BJ (cell line): ENCODE results near the gene NPIPA8. TPM values are rescaled to one million over a fixed set of nuclear protein-coding genes. Genes with fewer than 3 reads are reported as not detected.
"Not testable (repeated sequence)": the region's sequence is repeated elsewhere in the genome, so short reads cannot be mapped to it uniquely, and the experiment has no call there.

ENCODE experiments used
- CTCF ChIA-PET: fragments of 350-600 bp; formaldehyde crosslinking; extraction: SDS; loops from one replicate; lab custom pipeline; 2021; ENCODE audit warnings: antibody characterized with exemption, inconsistent platforms; lab: Yijun Ruan, JAX
- POLR2A ChIA-PET: fragments of 300-600 bp; sonication (Branson Sonifier 250); formaldehyde crosslinking; extraction: SDS; loops from one replicate; lab custom pipeline; 2021; ENCODE audit warnings: antibody characterized with exemption; lab: Charles Lee
- DNase-seq: peaks from one replicate; pipeline ENCODE4 v3.0.0-alpha.2; 2011; ENCODE audit warnings: low read depth
- H3K27me3 ChIP-seq: 2 replicates; pipeline ENCODE4 v1.6.0; 2011; ENCODE audit warnings: low read length; ENCODE audit not compliant: control insufficient read depth, insufficient read depth
- H3K36me3 ChIP-seq: 2 replicates; pipeline ENCODE4 v1.5.1; 2011; ENCODE audit warnings: low read length; ENCODE audit not compliant: control insufficient read depth, insufficient read depth
- H3K4me3 ChIP-seq: 2 replicates; pipeline ENCODE4 v1.5.1; 2011; ENCODE audit warnings: low read depth, mild to moderate bottlenecking, control low read depth, low read length
- polyA plus RNA-seq: library from polyadenylated mRNA; depleted of rRNA; stranded (reverse); fragments of >200 nt; gene quantifications from 2 replicates; pipeline ENCODE4 v1.2.3, GENCODE V29; 2011

NPIPA8 gene
- polyA plus RNA-seq, 1 experiment = 3.0 TPM

GRCh38 chr16:18307241-18307640, 29.3 kb downstream of the NPIPA8 start:
- DNase-seq, CTCF ChIA-PET, POLR2A ChIA-PET, H3K36me3 ChIP-seq, H3K27me3 ChIP-seq, H3K4me3 ChIP-seq: not testable (repeated sequence)

- DNase-seq, H3K4me3 ChIP-seq, CTCF ChIA-PET, H3K27me3 ChIP-seq, POLR2A ChIA-PET, H3K36me3 ChIP-seq: not testable (repeated sequence)
These were observed 30.5 kb downstream of the NPIPA8 start for GRCh38 chr16:18306066-18306465.

- DNase-seq, POLR2A ChIA-PET, CTCF ChIA-PET: not testable (repeated sequence)
These were observed 33.4 kb downstream of the NPIPA8 start for GRCh38 chr16:18303059-18303706.

GRCh38 chr16:18297714-18298113, 38.8 kb downstream of the NPIPA8 start:
- CTCF ChIA-PET, DNase-seq, H3K4me3 ChIP-seq, H3K27me3 ChIP-seq, POLR2A ChIA-PET, H3K36me3 ChIP-seq: not testable (repeated sequence)

More at GRCh38 chr16:18303059-18303706, 33.4 kb downstream of the NPIPA8 start:
- H3K36me3 ChIP-seq, H3K4me3 ChIP-seq, H3K27me3 ChIP-seq: not testable (repeated sequence)

GRCh38 chr16:18296931-18297330, 39.6 kb downstream of the NPIPA8 start:
- DNase-seq, POLR2A ChIA-PET, CTCF ChIA-PET, H3K4me3 ChIP-seq, H3K27me3 ChIP-seq, H3K36me3 ChIP-seq: not testable (repeated sequence)

- H3K27me3 ChIP-seq, H3K4me3 ChIP-seq, H3K36me3 ChIP-seq, POLR2A ChIA-PET, CTCF ChIA-PET, DNase-seq: not testable (repeated sequence)
These were observed 42.2 kb downstream of the NPIPA8 start for GRCh38 chr16:18294371-18294770.

- H3K36me3 ChIP-seq, H3K27me3 ChIP-seq, POLR2A ChIA-PET, H3K4me3 ChIP-seq, CTCF ChIA-PET, DNase-seq: not testable (repeated sequence)
These were observed 43.1 kb downstream of the NPIPA8 start for GRCh38 chr16:18293337-18293956.

- CTCF ChIA-PET, H3K36me3 ChIP-seq, H3K4me3 ChIP-seq, POLR2A ChIA-PET, H3K27me3 ChIP-seq, DNase-seq: not testable (repeated sequence)
These were observed 45.6 kb downstream of the NPIPA8 start for GRCh38 chr16:18290959-18291358.

GRCh38 chr16:18286342-18286741, 50.2 kb downstream of the NPIPA8 start:
- H3K36me3 ChIP-seq, CTCF ChIA-PET, H3K4me3 ChIP-seq, POLR2A ChIA-PET, H3K27me3 ChIP-seq, DNase-seq: not testable (repeated sequence)

GRCh38 chr16:18280319-18280718, 56.2 kb downstream of the NPIPA8 start:
- H3K4me3 ChIP-seq, POLR2A ChIA-PET, DNase-seq, H3K36me3 ChIP-seq, CTCF ChIA-PET, H3K27me3 ChIP-seq: not testable (repeated sequence)

GRCh38 chr16:18276756-18277155, 59.8 kb downstream of the NPIPA8 start:
- H3K36me3 ChIP-seq, DNase-seq, H3K4me3 ChIP-seq, POLR2A ChIA-PET, H3K27me3 ChIP-seq, CTCF ChIA-PET: not testable (repeated sequence)

GRCh38 chr16:18270171-18270570, 66.4 kb downstream of the NPIPA8 start:
- DNase-seq, POLR2A ChIA-PET, CTCF ChIA-PET, H3K27me3 ChIP-seq, H3K4me3 ChIP-seq, H3K36me3 ChIP-seq: not testable (repeated sequence)
